OCI-LY7 (cell line): ENCODE results near the gene LEPR. TPM values are rescaled to one million over a fixed set of nuclear protein-coding genes. Genes with fewer than 3 reads are reported as not detected.

ENCODE experiments used
- BruUV-seq: library from RNA; stranded (reverse); fragments of 400-500 nt; replicated peaks from 2 replicates; lab custom pipeline; 2021; lab: Mats Ljungman, UMichigan
- CTCF ChIA-PET: fragments of 300-600 bp; sonication (Branson Sonifier 250); formaldehyde crosslinking; loops from one replicate; lab custom pipeline; 2022; ENCODE audit warnings: antibody characterized with exemption; ENCODE audit not compliant: unreplicated experiment; lab: Charles Lee
- POLR2A ChIA-PET: fragments of 300-600 bp; sonication (Branson Sonifier 250); formaldehyde crosslinking; loops from one replicate; lab custom pipeline; 2022; ENCODE audit warnings: antibody characterized with exemption; lab: Charles Lee
- DNase-seq: peaks from one replicate; pipeline ENCODE4 v3.0.0-alpha.2; 2015; ENCODE audit warnings: low spot score
- H2AFZ ChIP-seq: fragments of 200-600 bp; sonication (generic), shearing (Covaris generic); 2 replicates; pipeline ENCODE4 v1.6.1; 2014; ENCODE audit warnings: mild to moderate bottlenecking, antibody characterized with exemption, low read length, moderate library complexity
- H3K27ac ChIP-seq: fragments of 200-600 bp; sonication (generic); 2 replicates; pipeline ENCODE4 v1.5.1; 2014; ENCODE audit warnings: mixed run types, low read depth, mild to moderate bottlenecking, moderate library complexity, low read length, inconsistent platforms; ENCODE audit not compliant: poor library complexity, severe bottlenecking
- H3K36me3 ChIP-seq: fragments of 200-600 bp; sonication (generic); 2 replicates; pipeline ENCODE4 v1.6.1; 2014; ENCODE audit warnings: mild to moderate bottlenecking, antibody characterized with exemption, low read length, moderate library complexity, mixed read lengths; ENCODE audit not compliant: insufficient read depth
- H3K4me1 ChIP-seq: fragments of 200-600 bp; sonication (generic); 2 replicates; pipeline ENCODE4 v1.5.1; 2014; ENCODE audit warnings: mild to moderate bottlenecking, low read length; ENCODE audit not compliant: insufficient read depth, poor library complexity, severe bottlenecking
- H3K4me2 ChIP-seq: fragments of 200-600 bp; sonication (generic); 2 replicates; pipeline ENCODE4 v1.6.1; 2014; ENCODE audit warnings: mild to moderate bottlenecking, low read length
- H3K4me3 ChIP-seq: fragments of 200-600 bp; sonication (generic); 2 replicates; pipeline ENCODE4 v1.5.1; 2014; ENCODE audit warnings: mild to moderate bottlenecking, low read depth, low read length; ENCODE audit not compliant: poor library complexity, severe bottlenecking
- H3K79me2 ChIP-seq: fragments of 200-600 bp; sonication (generic); 2 replicates; pipeline ENCODE4 v1.6.1; 2016; ENCODE audit warnings: low read depth, mild to moderate bottlenecking, low read length, moderate library complexity, mixed read lengths; ENCODE audit not compliant: insufficient read depth
- H3K9me2 ChIP-seq: fragments of 200-600 bp; sonication (generic); 2 replicates; pipeline ENCODE4 v1.6.1; 2016; ENCODE audit warnings: mild to moderate bottlenecking, low read length, mixed read lengths; ENCODE audit not compliant: insufficient read depth
- H3K9me3 ChIP-seq: fragments of 200-600 bp; sonication (generic); 2 replicates; pipeline ENCODE4 v1.6.1; 2014; ENCODE audit warnings: mild to moderate bottlenecking, mixed run types, low read length, mixed read lengths
- H4K20me1 ChIP-seq: fragments of 200-600 bp; sonication (generic); 2 replicates; pipeline ENCODE4 v1.6.1; 2014; ENCODE audit warnings: mild to moderate bottlenecking, antibody characterized with exemption, low read length, moderate library complexity, mixed read lengths; ENCODE audit not compliant: insufficient read depth
- EZH2phosphoT487 ChIP-seq: fragments of 200-600 bp; sonication (generic); IDR thresholded peaks from 2 replicates; pipeline ENCODE4 v1.6.1; 2018; ENCODE audit warnings: low read depth, borderline replicate concordance, mild to moderate bottlenecking, mixed run types, antibody characterized with exemption, low read length, moderate library complexity, mixed read lengths
- intact Hi-C: fragments of 100-400 bp; cut with micrococcal nuclease; formaldehyde crosslinking; loops from one replicate; pipeline ENCODE4 v1.10.0; 2022; ENCODE audit not compliant: unreplicated experiment
- total RNA-seq, 2 experiments: library from RNA; depleted of rRNA in 1 of 2; stranded (reverse); fragments of >200 nt in 1 of 2; shearing (Covaris generic) in 1 of 2; gene quantifications; 2 replicates each; pipeline ENCODE4 v1.2.3, GENCODE V29; 2014 to 2022
- TF ChIP-seq, protein P1 (sequence below): fragments of 200-600 bp; sonication (generic); conservative IDR thresholded peaks from 2 replicates; pipeline ENCODE4 v1.5.1; 2014; ENCODE audit warnings: mild to moderate bottlenecking, antibody characterized with exemption, low read length, moderate library complexity, mixed read lengths

LEPR gene
- total RNA-seq, 2 experiments from 2014 or later, result 0.63 to 0.68 TPM

DNA sequence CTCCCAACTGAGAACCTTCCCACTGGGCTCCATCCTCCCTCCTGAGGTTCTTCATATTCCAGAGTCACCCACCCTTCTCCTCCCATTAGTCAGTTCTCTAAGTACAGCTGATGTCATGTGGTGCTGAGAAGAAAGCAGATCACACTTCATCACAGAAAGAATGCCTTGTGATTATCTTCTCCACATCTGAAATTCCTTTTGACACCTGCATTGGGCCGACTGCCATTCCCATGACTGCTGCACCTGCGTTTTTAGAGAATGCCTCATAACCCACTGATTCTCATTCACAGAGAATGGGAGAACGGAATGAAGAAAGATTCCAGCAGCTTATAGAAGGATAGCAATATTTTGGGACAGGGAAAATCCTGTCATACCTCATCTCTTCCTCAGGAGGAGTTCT, 14.3 kb downstream of the LEPR start:
- Histone ChIP-seq H3K9me3 (no peaks in the 10 kb centered on the region), H3K79me2 (no peaks in the 10 kb centered on the region), H3K36me3 (peaks cover 25% of the 10 kb centered on the region; the same call in 1 of the 2 replicates), H3K4me2 (no peak overlapping the region), H3K27ac (no peak overlapping the region), H2AFZ (no peak overlapping the region), H3K4me3 (no peak overlapping the region), H3K9me2 (no peaks in the 10 kb centered on the region), H4K20me1 (no peaks in the 10 kb centered on the region), H3K4me1 (no peaks in the 10 kb centered on the region)
- POLR2A ChIA-PET, result interaction anchor here (0.8 kb wide), 1 partner anchor 16 kb away, joined by 4 read pairs; no protein-coding TSS in a partner anchor
- CTCF ChIA-PET, result no interaction called here
- BruUV-seq, result no TSS peak
- DNase-seq, result no peak
- TF ChIP-seq, protein P1, sequence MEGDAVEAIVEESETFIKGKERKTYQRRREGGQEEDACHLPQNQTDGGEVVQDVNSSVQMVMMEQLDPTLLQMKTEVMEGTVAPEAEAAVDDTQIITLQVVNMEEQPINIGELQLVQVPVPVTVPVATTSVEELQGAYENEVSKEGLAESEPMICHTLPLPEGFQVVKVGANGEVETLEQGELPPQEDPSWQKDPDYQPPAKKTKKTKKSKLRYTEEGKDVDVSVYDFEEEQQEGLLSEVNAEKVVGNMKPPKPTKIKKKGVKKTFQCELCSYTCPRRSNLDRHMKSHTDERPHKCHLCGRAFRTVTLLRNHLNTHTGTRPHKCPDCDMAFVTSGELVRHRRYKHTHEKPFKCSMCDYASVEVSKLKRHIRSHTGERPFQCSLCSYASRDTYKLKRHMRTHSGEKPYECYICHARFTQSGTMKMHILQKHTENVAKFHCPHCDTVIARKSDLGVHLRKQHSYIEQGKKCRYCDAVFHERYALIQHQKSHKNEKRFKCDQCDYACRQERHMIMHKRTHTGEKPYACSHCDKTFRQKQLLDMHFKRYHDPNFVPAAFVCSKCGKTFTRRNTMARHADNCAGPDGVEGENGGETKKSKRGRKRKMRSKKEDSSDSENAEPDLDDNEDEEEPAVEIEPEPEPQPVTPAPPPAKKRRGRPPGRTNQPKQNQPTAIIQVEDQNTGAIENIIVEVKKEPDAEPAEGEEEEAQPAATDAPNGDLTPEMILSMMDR, result no peak
- TF ChIP-seq EZH2phosphoT487, result no peak
- intact Hi-C loops, result loop anchor here (5.0 kb wide), 1 partner anchor 197 kb away; no protein-coding TSS in a partner anchor

GRCh38 chr1:65435987-65436386, 15.5 kb downstream of the LEPR start:
- no peak for DNase-seq
- H2AFZ ChIP-seq, result no peak overlapping the region
- H3K79me2 ChIP-seq, result no peaks in the 10 kb centered on the region
- no peak overlapping the region for H3K27ac ChIP-seq
- POLR2A ChIA-PET, result interaction anchor here (1.1 kb wide), 1 partner anchor 204 kb away, joined by 3 read pairs; no protein-coding TSS in a partner anchor
- H3K9me3 ChIP-seq, result no peaks in the 10 kb centered on the region
- no peaks in the 10 kb centered on the region for H4K20me1 ChIP-seq
- no peaks in the 10 kb centered on the region for H3K9me2 ChIP-seq
- H3K4me3 ChIP-seq, result no peak overlapping the region
- H3K4me1 ChIP-seq, result no peaks in the 10 kb centered on the region
- no TSS peak for BruUV-seq
- H3K36me3 ChIP-seq, result peaks cover 13% of the 10 kb centered on the region; the same call in 1 of the 2 replicates
- CTCF ChIA-PET, result no interaction called here
- no peak for TF ChIP-seq EZH2phosphoT487
- TF ChIP-seq, protein P1, result no peak
- no peak overlapping the region for H3K4me2 ChIP-seq
- intact Hi-C loops, result no loop called here

DNA sequence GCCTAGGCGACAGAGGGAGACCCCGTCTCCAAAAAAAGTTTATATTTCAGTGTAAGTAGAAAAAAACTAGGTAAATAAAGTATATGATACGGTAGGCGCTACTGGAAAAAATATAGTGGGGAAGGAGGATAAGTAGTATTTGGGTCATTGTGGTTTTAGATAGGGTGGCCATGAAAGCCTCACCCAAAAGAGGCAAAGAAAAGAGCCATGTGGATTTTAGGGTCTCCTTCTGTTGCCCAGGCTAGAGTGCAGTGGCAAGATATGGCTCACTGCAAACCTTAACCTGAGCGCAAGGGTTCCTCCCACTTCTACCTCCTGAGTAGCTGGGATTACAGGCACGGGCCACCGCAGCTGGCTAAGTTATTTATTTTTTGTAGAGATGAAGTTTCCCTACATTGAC, 17.1 kb downstream of the LEPR start:
- BruUV-seq, result no TSS peak
- no peaks in the 10 kb centered on the region for H3K9me2 ChIP-seq
- no peak overlapping the region for H3K4me2 ChIP-seq
- H3K36me3 ChIP-seq, result peaks cover 4% of the 10 kb centered on the region; the same call in 1 of the 2 replicates
- no peaks in the 10 kb centered on the region for H3K4me1 ChIP-seq
- POLR2A ChIA-PET, result no interaction called here
- H3K9me3 ChIP-seq, result no peaks in the 10 kb centered on the region
- no peaks in the 10 kb centered on the region for H3K79me2 ChIP-seq
- intact Hi-C loops, result no loop called here
- CTCF ChIA-PET, result no interaction called here
- H3K27ac ChIP-seq, result no peak overlapping the region
- H3K4me3 ChIP-seq, result no peak overlapping the region
- no peak for TF ChIP-seq EZH2phosphoT487
- TF ChIP-seq, protein P1, result no peak
- no peaks in the 10 kb centered on the region for H4K20me1 ChIP-seq
- DNase-seq, result no peak
- no peak overlapping the region for H2AFZ ChIP-seq
